Activated CD8-positive, alpha-beta T cell treated with anti-CD3 and anti-CD28 coated beads for 36 hours (primary cell): ENCODE results near the gene CADM2. TPM values are rescaled to one million over a fixed set of nuclear protein-coding genes. Genes with fewer than 3 reads are reported as not detected.

Source experiments
- ATAC-seq: fragments of 200-7000 bp; cut with Tn5 transposase; one replicate; pipeline ENCODE4 v1.10.0; 2021; ENCODE audit warnings: mild to moderate bottlenecking, moderate library complexity
- CTCF ChIA-PET: fragments of 350-600 bp; sonication (Branson Sonifier 250); formaldehyde crosslinking; loops from one replicate; lab custom pipeline; 2021; ENCODE audit warnings: antibody characterized with exemption; lab: Charles Lee
- POLR2A ChIA-PET: fragments of 350-600 bp; sonication (Branson Sonifier 250); formaldehyde crosslinking; loops from one replicate; lab custom pipeline; 2021; ENCODE audit warnings: antibody characterized with exemption; lab: Charles Lee
- DNase-seq: peaks from one replicate; pipeline ENCODE4 v3.0.0-alpha.2; 2020
- H3K27ac Mint-ChIP-seq: one replicate; pipeline ENCODE4 v1.8.0; 2021; ENCODE audit warnings: mild to moderate bottlenecking, mixed read lengths
- H3K27me3 Mint-ChIP-seq: one replicate; pipeline ENCODE4 v1.8.0; 2021; ENCODE audit warnings: mixed read lengths
- H3K36me3 Mint-ChIP-seq: one replicate; pipeline ENCODE4 v1.8.0; 2021; ENCODE audit warnings: low read depth, mixed read lengths
- H3K4me1 Mint-ChIP-seq: one replicate; pipeline ENCODE4 v1.8.0; 2021; ENCODE audit warnings: low read depth, mixed read lengths
- H3K4me3 Mint-ChIP-seq: one replicate; pipeline ENCODE4 v1.8.0; 2021; ENCODE audit warnings: mild to moderate bottlenecking, moderate library complexity, mixed read lengths
- H3K9me3 Mint-ChIP-seq: one replicate; pipeline ENCODE4 v1.8.0; 2021; ENCODE audit warnings: mixed read lengths
- intact Hi-C: fragments of 100-400 bp; cut with micrococcal nuclease; formaldehyde crosslinking; loops from one replicate; pipeline ENCODE4 v1.10.0; 2022
- total RNA-seq, 2 experiments: library from RNA; stranded (reverse); gene quantifications; one replicate each; pipeline ENCODE4 v1.2.3, GENCODE V29; 2021
- TF ChIP-seq, protein P1 (sequence below): fragments of 200-600 bp; IDR thresholded peaks from one replicate; pipeline ENCODE4 v1.8.0; 2022; ENCODE audit warnings: antibody characterized with exemption, mild to moderate bottlenecking

The CADM2 gene
- total RNA-seq, 2 experiments from 2014 or later = 0.38 TPM; not detected in 1

DNA sequence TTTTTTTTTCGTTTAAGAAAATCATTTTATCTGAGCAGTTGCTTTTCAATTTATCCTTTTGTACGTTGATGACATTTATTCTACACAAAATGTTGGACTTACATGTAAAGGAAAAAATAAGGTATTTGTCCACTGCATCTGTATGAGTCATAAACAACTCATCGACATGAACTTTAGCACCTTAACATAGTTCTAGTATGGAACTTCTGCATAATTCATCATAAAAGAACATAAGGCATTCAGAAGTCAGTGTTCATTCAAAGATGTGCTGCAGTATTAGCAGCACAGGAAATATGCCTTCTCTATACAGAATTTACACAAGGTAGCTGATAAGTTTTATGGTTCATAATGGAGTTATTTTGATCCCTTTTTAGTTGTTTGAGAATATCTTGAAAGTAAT lies 801.6 kb downstream of the CADM2 start:
- POLR2A ChIA-PET = no interaction called here
- CTCF ChIA-PET = no interaction called here
- Mint-ChIP-seq H3K9me3 (peaks cover 7% of the 10 kb centered on the region), H3K4me1 (no peaks in the 10 kb centered on the region), H3K36me3 (no peaks in the 10 kb centered on the region), H3K27ac (no peak overlapping the region), H3K27me3 (no peaks in the 10 kb centered on the region), H3K4me3 (no peak overlapping the region)
- DNase-seq = no peak
- TF ChIP-seq, protein P1, sequence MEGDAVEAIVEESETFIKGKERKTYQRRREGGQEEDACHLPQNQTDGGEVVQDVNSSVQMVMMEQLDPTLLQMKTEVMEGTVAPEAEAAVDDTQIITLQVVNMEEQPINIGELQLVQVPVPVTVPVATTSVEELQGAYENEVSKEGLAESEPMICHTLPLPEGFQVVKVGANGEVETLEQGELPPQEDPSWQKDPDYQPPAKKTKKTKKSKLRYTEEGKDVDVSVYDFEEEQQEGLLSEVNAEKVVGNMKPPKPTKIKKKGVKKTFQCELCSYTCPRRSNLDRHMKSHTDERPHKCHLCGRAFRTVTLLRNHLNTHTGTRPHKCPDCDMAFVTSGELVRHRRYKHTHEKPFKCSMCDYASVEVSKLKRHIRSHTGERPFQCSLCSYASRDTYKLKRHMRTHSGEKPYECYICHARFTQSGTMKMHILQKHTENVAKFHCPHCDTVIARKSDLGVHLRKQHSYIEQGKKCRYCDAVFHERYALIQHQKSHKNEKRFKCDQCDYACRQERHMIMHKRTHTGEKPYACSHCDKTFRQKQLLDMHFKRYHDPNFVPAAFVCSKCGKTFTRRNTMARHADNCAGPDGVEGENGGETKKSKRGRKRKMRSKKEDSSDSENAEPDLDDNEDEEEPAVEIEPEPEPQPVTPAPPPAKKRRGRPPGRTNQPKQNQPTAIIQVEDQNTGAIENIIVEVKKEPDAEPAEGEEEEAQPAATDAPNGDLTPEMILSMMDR = no peak
- intact Hi-C loops = no loop called here
- ATAC-seq = no peak

DNA sequence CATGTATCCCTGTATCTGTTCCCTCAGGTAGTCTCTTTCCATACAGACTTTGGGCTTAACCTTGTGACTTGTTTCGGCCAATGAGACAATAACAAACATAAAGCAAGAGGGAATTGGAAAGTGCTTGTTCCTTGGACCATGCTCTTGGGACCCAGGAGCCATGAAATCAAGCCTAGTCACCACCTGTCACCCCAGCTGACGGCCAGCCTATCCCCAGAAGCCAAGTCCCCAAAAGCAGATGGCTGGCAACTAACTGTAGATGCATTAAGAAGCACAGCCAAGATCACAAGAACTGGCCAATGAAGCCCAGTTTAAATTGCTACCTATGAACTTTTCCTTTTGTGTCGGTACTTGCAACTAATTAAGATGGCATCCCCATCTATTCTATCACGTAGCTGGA lies 822.0 kb downstream of the CADM2 start:
- H3K4me1 Mint-ChIP-seq = no peaks in the 10 kb centered on the region
- ChIA-PET POLR2A (no interaction called here), CTCF (no interaction called here)
- no peaks in the 10 kb centered on the region for H3K36me3 Mint-ChIP-seq
- H3K27me3 Mint-ChIP-seq = no peaks in the 10 kb centered on the region
- intact Hi-C loops = no loop called here
- ATAC-seq = no peak
- DNase-seq = no peak
- peaks cover 5% of the 10 kb centered on the region for H3K9me3 Mint-ChIP-seq
- TF ChIP-seq, protein P1 = no peak
- H3K4me3 Mint-ChIP-seq = no peak overlapping the region
- H3K27ac Mint-ChIP-seq = no peak overlapping the region

DNA sequence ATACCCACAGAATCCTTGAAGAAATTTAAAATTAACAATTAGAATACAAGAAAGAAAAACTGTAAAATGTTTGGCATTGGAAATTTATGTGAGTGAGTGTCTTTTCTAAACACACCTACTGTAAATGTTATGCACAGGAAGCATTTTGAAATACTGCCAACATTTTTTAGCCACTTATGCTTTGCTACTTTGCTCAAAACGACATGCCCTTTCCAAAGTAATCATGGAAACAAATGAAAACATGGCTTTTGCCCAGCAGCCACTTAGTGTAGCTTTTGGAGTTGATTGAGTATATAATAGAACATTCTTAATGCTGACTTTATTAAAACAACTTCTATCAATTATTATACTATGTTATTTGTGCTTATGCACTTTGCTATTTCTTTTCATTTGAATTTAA lies 823.0 kb downstream of the CADM2 start:
- DNase-seq = no peak
- no peak for ATAC-seq
- POLR2A ChIA-PET = no interaction called here
- Mint-ChIP-seq H3K27me3 (no peaks in the 10 kb centered on the region), H3K4me1 (no peaks in the 10 kb centered on the region), H3K4me3 (no peak overlapping the region), H3K9me3 (peaks cover 5% of the 10 kb centered on the region), H3K36me3 (no peaks in the 10 kb centered on the region), H3K27ac (no peak overlapping the region)
- intact Hi-C loops = no loop called here
- TF ChIP-seq, protein P1 = no peak
- CTCF ChIA-PET = no interaction called here

DNA sequence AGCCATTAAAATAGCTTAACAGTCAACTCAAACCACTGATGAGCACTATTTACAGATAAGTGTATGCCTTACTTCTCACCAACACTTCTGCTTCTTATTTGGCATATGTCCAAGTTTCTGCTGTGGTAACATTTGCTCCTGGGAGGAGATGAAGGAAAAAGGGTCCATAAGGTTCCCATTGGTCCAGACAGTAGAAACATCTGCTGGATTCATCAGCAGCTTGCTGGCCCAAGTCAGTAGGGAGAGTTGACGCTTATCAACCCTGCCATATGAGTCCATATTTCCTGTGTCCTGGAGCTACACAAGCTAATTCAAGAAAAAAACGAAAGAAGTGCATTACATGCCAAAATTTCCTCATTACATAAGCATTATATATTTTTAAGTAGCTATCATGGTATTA lies 824.5 kb downstream of the CADM2 start:
- DNase-seq = no peak
- H3K27ac Mint-ChIP-seq = no peak overlapping the region
- intact Hi-C loops = no loop called here
- H3K4me3 Mint-ChIP-seq = no peak overlapping the region
- no peaks in the 10 kb centered on the region for H3K4me1 Mint-ChIP-seq
- no peak for ATAC-seq
- H3K27me3 Mint-ChIP-seq = no peaks in the 10 kb centered on the region
- TF ChIP-seq, protein P1 = no peak
- POLR2A ChIA-PET = no interaction called here
- CTCF ChIA-PET = no interaction called here
- H3K9me3 Mint-ChIP-seq = no peaks in the 10 kb centered on the region
- no peaks in the 10 kb centered on the region for H3K36me3 Mint-ChIP-seq

DNA sequence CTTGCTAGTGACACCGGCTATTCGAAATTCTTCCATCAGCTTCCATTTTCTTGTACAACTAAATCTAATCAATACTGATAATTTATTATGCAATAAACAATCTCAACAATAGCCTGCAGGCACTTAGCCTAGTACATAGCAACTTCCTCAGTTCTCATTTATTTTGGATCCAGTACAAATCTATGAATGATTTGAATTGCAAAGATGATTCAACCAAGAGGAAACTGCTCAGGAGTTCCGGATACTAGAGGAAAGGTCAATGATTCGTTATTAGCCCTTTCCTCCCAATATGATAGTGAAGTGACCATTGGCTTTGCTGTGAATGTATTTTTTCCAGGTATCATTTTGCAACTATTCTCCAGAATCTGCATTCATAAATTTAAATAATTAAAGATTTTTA lies 827.0 kb downstream of the CADM2 start:
- no peaks in the 10 kb centered on the region for H3K9me3 Mint-ChIP-seq
- intact Hi-C loops = no loop called here
- H3K27ac Mint-ChIP-seq = no peak overlapping the region
- H3K4me1 Mint-ChIP-seq = no peaks in the 10 kb centered on the region
- DNase-seq (no peak), ATAC-seq (no peak)
- H3K4me3 Mint-ChIP-seq = no peak overlapping the region
- H3K36me3 Mint-ChIP-seq = no peaks in the 10 kb centered on the region
- CTCF ChIA-PET = no interaction called here
- no peaks in the 10 kb centered on the region for H3K27me3 Mint-ChIP-seq
- TF ChIP-seq, protein P1 = no peak
- POLR2A ChIA-PET = no interaction called here
